ENCODE data around the gene PHKG2.
A peak's percentile ranks its signal among the peaks of the same experiment; 100 is the strongest.

The PHKG2 gene

GRCh38 chr16:30728899-30729672 is 19.1 kb upstream of the PHKG2 start:
- no peak for DNase-seq

- no peak for DNase-seq
Measured at GRCh38 chr16:30731411-30731810, 16.8 kb upstream of the PHKG2 start.

- no peak for DNase-seq
Measured at GRCh38 chr16:30736995-30737793, 11.0 kb upstream of the PHKG2 start.

GRCh38 chr16:30737794-30738648 is 10.2 kb upstream of the PHKG2 start:
- DNase-seq = no peak

GRCh38 chr16:30738984-30739951 is 9.0 kb upstream of the PHKG2 start:
- DNase-seq = no peak

- DNase-seq = no peak
Measured at GRCh38 chr16:30740364-30741251, 7.6 kb upstream of the PHKG2 start.

GRCh38 chr16:30741461-30741914 is 6.7 kb upstream of the PHKG2 start:
- no peak for DNase-seq

GRCh38 chr16:30743716-30744115 is 4.5 kb upstream of the PHKG2 start:
- no peak for DNase-seq

GRCh38 chr16:30744183-30744582 is 4.0 kb upstream of the PHKG2 start:
- DNase-seq = no peak

GRCh38 chr16:30745082-30745481 is 3.1 kb upstream of the PHKG2 start:
- DNase-seq = no peak

GRCh38 chr16:30746638-30747175 is 1.5 kb upstream of the PHKG2 start:
- no peak for DNase-seq

GRCh38 chr16:30747331-30747730 is 894 bp upstream of the PHKG2 start:
- no peak for DNase-seq

GRCh38 chr16:30748634-30749445 is 615 bp downstream of the PHKG2 start:
- peak; percentile 16 for DNase-seq

GRCh38 chr16:30750201-30750600 is 2.0 kb downstream of the PHKG2 start:
- no peak for DNase-seq

GRCh38 chr16:30750876-30751465 is 2.7 kb downstream of the PHKG2 start:
- no peak for DNase-seq

GRCh38 chr16:30753596-30753995 is 5.4 kb downstream of the PHKG2 start:
- no peak for DNase-seq

GRCh38 chr16:30755955-30756780 is 7.9 kb downstream of the PHKG2 start:
- no peak for DNase-seq

GRCh38 chr16:30756781-30757100 is 8.5 kb downstream of the PHKG2 start:
- no peak for DNase-seq

GRCh38 chr16:30757316-30757715 is 9.1 kb downstream of the PHKG2 start:
- no peak for DNase-seq

Data from activated naive CD4-positive, alpha-beta T cell treated with Interleukin-2 at 50 U/mL for 16 hours (primary cell).